GM21825 (cell line): ENCODE results near the gene INO80E.
A peak's percentile ranks its signal among the peaks of the same experiment; 100 is the strongest.
"Not testable (repeated sequence)": the region's sequence is repeated elsewhere in the genome, so short reads cannot be mapped to it uniquely, and the experiment has no call there.

Source experiments
- ATAC-seq: cut with Tn5 transposase; IDR thresholded peaks from one replicate; pipeline ENCODE4 v1.9.1; 2021; ENCODE audit warnings: mild to moderate bottlenecking, moderate library complexity; ENCODE audit not compliant: unreplicated experiment

Gene INO80E

GRCh38 chr16:29995911-29996765 lies at the start of gene INO80E:
TSS of gene INO80E (plus strand) at chr16:29996241. CDS start at chr16:29996311, 70 bp downstream.
- peak; percentile 85 for ATAC-seq

GRCh38 chr16:29947897-29948296 lies 48.1 kb upstream of the INO80E start:
- ATAC-seq = no peak

- no peak for ATAC-seq
Observed at GRCh38 chr16:29950806-29951461, 45.1 kb upstream of the INO80E start.

- no peak for ATAC-seq
Observed at GRCh38 chr16:29951625-29952365, 44.2 kb upstream of the INO80E start.

GRCh38 chr16:29958756-29959155 lies 37.3 kb upstream of the INO80E start:
- ATAC-seq = no peak

GRCh38 chr16:29959293-29959692 lies 36.7 kb upstream of the INO80E start:
- no peak for ATAC-seq

GRCh38 chr16:29959821-29960220 lies 36.2 kb upstream of the INO80E start:
- not testable (repeated sequence) for ATAC-seq

GRCh38 chr16:29961127-29961478 lies 34.9 kb upstream of the INO80E start:
- ATAC-seq = no peak

- peak; percentile 86 for ATAC-seq
Observed at GRCh38 chr16:29961479-29962343, 34.3 kb upstream of the INO80E start, which contains the start of gene TMEM219. TSS of gene TMEM219 (plus strand) at chr16:29962079. CDS start at chr16:29963144, 1,065 bp downstream.

- ATAC-seq = no peak
Observed at GRCh38 chr16:29962344-29962994, 33.6 kb upstream of the INO80E start.

- no peak for ATAC-seq
Observed at GRCh38 chr16:29963021-29963743, 32.9 kb upstream of the INO80E start.

GRCh38 chr16:29968205-29968604 lies 27.8 kb upstream of the INO80E start:
- ATAC-seq = no peak

GRCh38 chr16:29971304-29971703 lies 24.7 kb upstream of the INO80E start:
- ATAC-seq = no peak

- no peak for ATAC-seq
Observed at GRCh38 chr16:29972500-29972899, 23.5 kb upstream of the INO80E start.

- ATAC-seq = no peak
Observed at GRCh38 chr16:29972992-29973383, 23.1 kb upstream of the INO80E start.

- peak; percentile 92 for ATAC-seq
Observed at GRCh38 chr16:29973384-29974246, 22.4 kb upstream of the INO80E start, which contains the start of gene TAOK2. TSS of gene TAOK2 (plus strand) at chr16:29973868. CDS start at chr16:29977773, 3,905 bp downstream.

GRCh38 chr16:29974291-29975133 lies 21.5 kb upstream of the INO80E start:
- no peak for ATAC-seq
